NCI-H345 treated with DMSO at 0.1 percent for 48 hours (cell line): ENCODE data around the gene PRXL2B.

Source experiments
- DNase-seq: peaks from one replicate; lab custom pipeline; 2025; ENCODE audit not compliant: unreplicated experiment; lab: John Stamatoyannopoulos, UW

Gene PRXL2B

DNA sequence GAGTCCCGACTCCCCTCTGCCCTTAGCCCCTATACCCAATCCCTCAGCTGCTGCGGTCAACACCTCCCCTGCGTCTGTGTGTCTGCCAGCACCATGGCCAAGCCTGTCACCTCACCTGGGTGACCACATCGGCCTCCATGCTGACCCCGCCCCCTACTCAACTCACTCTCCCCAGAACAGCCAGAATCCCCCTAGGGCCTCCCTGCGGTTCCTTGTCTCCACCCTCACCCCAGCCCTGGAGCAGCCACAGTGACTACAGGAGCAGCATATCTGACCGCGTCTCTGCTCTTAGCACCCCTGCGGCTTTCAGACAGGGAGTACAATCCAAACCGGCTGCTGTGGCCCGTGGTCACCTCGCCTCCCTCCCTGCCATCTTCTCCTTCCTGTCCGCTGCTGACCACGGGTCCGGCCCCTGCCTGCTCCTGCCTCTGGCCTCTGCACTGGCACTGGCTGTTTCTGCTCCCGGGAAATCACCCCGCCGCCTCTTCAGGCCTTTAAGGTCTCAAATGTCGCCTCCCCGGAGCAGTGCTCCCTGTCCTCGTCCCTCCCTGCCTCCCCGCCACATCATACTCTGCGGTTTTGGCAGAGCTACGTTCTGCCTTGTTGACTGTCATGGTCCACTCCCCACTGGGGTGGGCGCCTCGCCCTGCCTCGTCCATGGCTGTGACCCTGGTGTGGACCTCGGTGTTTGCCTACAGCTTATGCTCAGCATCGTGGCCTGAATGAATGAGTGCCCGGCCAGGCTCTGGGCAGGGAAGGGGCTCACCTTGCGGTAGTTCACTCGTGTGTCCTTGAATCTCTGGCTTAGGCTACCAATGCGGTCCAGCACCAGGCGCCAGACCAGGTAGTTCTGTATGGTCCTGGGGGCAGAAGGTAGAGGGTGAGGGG, 11.1 kb downstream of the PRXL2B start:
- DNase-seq = no peak

DNA sequence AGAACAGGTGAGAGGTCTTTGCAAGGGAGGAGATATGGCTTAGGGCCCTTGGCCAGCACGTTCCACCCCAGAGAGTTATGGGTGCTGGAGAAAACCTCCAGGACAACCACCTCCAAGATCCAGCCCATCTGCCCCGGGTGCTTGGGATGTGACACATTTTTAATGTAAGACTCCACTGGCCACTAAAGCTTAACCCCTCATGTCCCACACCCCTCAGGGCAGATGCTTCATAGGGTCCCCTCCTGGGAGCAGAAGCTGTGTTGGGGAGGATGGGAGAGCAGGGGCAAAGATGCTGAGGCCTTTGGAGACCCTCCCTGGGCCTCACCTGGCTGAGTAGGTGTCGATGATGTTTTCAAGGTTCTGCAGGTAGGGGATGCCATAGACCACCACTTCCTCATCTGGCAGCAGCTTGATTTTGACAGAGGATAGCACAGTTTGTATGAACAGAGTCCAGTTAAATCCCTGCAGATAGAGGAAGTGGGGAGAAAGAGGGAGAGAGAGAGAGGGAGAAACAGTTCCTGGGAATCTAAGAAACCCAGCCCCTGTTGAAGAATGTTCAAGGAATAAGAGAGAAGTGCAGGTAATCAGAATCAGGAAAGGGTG, 11.9 kb downstream of the PRXL2B start:
- DNase-seq = no peak

DNA sequence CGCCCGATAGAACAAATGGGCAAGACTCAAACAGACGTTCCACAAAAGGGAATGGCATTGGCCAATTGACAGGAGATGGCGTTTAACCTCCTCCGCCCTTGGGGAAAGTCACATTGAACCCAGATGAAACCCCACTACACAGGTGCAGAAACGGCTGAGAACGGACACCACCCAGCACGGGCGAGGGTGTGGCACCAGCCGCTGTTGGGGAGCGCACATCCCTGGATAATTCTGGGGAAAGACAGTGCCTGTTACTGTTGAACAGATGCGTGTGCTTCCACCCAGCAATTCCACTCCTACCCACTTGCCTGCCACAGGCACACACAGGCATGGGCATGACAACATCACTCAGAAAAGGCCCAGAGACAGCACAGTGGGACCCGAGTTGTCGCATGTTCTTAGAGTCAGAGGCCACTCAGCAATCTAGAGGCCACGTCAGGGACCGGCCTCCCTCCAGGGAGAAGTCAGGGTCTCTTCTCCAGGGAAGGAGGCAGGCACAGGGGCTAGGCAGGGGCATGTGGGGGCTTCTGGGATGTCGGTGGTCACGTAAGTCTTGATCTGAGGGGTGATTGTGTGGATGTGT, 15.2 kb downstream of the PRXL2B start:
- no peak for DNase-seq

DNA sequence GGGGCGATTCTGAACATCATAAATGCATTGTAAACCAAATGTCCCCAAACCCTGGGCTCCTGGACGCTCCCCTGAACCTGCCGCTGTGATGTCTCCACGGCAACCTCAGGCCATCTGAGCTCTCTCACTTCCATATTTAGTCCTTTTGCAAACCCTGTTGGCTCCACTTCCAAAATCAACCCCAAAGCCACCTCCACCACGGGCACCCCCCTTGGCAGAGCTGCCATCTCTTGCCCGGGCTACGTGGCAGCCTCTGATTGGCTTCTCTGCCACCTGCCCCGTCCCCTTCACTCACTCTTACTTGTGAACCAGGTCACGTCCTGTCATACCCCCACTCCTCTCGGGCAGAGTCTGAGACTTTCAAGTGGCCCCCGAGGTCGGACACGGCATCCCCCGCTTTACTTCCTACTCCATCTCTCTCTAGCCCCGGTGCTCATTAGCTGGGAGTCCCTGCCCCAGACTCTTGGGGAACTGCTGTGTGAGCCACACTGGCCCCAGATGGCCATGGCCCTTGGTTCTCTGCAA, 15.8 kb downstream of the PRXL2B start:
- no peak for DNase-seq

DNA sequence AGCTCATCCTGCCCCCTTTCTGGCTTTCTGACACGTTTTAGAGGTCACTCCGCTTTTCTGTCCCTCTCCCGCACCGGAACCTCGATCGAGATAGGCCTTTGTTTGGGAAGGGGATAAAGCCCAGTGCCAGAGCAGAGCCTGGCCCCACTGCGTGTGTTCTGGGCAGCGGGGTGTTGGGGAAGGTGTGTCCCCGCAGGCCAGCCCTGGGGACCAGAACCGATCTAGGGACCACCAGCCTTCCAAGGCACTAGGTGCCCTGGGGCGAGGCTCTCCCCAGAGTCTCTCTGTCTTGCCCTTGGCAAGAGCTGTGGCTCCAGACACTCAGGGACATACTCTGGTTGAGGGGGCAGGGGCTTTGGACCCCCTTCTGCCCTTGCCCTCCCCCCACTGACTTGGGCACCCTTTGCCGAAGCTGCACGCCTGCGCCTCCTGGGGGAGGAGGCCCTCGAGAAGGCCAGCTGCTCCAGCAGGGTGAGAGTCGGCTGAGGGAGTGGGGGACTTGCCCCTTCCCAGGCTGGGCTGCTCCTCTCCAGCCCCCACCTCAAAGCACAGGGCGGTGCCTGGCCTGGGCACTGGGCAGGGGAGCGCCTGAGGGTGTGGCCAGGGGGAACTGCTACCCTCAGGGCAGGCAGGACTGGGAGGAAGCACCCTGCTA, 16.4 kb downstream of the PRXL2B start:
- no peak for DNase-seq

DNA sequence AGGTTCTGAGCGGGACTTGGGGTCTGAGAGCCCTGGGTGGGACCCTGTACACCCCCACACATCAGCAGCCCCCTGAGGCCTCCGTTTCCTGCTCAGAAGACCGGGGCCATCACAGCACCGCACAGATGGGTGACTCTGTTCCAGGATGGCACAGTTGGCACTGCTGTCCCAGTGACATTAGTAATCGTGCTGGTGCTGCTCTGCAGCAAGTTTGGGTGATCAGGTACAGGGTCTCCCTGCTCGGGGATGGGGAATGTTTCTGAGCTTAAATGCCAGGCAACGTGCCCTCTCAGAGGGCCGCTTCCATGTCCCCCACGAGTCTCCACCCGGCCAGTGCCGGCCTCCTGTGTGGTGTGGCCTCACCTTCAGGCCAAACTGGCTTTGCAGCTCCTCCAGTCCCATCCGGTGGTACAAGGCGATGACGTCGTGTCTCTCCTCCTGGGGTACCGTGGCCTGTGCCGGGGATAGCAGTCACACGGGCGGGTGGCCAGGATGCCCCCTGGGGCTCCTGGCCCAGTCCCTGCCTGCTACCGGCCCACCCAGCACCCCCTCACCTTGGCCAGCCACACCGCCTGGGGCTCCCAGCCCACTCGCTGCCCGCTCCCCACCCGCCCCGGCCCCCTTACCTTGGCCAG, 17.1 kb downstream of the PRXL2B start:
- DNase-seq = no peak

DNA sequence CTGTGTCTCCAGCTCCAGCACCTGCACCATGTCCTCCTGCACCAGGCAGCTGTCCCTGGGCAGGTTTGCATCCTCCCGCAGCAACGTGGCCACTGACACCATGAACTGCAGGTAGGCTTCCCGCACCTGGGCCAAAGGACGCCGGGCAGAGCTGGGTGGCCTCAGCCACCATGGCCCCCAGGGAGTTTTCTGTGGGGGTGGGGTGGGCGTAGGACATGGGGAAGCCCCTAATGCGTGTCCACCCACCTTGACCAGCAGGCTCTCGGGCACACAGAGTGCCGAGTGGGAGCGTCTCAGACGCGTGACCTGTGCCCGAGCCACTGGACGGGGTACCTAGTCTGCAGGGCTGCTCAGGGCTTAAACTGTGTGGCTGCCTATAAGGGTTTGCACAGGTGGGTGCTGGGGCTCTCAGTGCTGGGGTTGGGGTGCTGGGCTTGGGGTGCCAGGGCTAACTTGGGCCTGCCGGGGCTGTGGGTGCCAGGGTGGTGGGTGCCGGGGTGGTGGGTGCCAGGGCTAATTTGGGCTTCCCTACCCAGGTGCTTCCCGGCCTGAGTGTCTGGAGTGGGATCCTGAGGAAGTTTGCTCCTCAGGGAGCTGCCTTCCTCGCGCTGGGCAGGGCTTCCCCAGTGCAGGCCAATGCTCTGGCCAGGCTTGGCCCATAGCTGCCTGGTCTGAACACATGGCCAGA, 17.7 kb downstream of the PRXL2B start:
- no peak for DNase-seq

DNA sequence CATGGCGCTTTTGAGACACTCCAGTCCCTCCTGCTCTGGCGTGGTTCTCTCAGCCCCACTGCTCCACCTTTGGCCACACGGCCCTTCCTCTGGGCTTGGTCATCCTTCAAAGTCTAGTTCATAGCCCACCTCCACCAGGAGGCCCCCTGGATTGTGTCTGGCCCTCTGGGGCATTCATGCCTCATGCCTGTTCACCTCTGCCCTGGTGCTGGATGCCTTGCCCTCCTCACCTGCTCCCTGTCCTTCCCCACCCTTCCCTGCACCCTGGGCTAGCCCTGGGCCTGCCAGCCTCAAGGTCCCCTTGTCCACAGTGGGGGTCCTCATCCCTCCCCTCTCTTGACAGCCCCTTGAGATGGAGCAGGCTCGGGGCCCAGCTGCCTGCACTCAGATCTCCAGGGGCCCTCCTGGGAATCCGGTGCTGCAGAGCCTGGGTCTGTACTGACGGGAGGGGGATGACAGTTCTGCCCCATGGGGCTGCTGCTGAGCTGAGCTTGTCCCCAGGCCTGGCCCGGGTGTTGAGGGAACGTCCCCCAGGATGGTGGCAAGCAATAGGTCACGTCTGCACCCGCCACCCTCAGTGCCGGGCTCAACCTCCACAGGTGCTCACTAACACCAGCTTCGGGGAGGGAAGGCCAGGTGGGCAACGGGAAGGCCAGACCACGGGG, 18.4 kb downstream of the PRXL2B start:
- DNase-seq = no peak

DNA sequence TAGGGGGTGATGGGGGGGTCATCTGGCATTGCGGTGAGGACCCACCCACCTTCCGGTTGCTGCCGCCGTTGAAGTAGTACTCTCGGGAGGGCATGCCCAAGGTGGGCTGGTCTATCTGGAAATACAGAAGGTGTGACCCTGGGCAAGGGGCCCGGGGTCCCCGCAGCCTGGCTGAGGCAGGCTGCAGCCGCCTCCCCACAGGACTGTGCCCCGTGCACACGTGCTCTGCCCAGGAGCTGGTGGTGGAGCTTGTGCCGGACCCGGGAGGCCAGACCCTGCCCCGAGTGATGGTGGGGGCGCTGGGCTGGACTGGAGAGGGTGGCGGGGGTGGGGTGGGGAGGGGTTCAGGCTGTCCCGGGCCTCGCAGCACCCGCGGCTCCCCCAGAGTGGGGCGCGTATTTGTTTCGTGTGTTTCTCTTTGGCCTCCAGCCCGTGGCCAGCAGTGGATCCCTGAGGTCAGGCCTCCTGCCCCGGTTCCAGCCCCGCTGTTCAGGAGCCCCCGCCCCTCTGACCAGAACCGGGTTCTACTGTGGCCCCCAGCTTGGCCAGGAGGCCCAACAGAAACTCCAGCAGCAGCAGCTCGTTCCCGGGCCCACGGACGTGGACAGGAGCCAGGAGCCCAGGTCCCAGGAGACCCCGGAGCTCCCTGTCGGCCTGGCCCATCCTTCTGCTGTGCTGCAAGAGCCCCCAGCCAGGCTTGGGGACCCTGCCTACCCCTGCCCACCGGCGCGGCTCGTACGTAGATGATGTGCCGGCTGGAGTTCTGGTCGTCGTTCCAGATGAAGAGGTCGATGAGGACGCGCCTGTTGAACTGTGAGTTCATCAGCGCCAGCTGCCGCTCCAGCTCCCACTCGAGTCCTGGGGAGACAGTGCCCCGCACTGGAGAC, 19.2 kb downstream of the PRXL2B start:
- DNase-seq = no peak

DNA sequence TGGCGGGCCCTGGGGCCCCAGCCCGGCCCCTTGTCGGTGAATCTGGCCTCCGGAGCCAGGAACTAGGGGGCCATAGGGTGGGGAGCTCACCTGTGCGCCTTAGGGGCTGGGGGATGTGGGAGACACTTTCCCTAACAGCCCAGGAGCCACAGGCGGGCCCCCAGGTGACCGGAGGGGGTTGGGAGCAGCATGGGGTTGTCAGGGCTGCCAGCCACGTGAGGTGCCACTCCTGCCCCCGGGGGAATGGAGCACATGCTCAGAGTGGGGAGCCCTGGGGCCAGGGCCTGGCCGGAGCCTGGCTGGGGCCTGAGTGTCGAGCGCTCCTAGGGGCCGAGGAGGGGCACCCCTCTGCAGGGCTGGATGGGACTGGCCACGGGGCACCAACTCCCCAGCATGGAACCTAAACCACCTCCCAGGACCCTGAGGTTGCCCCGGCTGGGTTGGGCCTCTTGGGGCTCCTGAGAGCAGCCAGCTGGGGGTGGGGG, 19.9 kb downstream of the PRXL2B start:
- no peak for DNase-seq

DNA sequence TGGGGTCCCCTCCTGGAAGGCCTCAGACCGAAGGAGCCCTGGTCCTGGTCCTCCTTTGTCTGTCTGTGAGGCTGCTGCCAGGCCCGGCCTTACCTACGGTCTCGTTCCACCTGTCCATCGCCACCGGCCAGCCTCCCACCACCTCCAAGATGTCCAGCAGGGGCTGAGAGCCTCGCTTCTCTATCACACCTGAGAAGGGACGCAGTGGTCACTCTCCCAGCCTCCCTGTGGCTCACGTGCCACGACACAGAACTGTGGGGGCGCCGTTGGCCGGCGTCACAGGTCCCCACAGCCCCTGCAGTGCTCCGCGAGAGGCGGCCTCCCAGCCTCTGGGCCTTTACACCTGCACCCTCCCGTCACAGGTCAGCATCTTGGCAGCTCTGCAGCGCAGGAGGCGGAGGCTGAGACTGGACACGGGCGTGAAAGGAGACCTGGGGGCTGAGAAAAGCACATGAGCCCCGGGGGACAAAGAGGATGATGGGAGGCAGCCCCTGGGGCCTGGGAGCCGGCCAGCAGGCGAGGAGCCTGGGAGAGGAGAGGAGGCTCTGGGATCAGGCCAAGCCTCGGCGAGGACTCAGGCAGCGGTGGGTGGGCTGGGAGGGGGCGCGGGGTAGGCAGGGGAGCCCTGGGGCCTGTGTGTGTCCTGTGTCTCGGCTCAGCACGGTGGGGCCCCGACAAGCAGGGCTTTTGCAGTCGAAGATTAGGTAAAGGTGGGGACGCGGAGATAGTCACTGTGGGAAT, 20.5 kb downstream of the PRXL2B start:
- DNase-seq = no peak

DNA sequence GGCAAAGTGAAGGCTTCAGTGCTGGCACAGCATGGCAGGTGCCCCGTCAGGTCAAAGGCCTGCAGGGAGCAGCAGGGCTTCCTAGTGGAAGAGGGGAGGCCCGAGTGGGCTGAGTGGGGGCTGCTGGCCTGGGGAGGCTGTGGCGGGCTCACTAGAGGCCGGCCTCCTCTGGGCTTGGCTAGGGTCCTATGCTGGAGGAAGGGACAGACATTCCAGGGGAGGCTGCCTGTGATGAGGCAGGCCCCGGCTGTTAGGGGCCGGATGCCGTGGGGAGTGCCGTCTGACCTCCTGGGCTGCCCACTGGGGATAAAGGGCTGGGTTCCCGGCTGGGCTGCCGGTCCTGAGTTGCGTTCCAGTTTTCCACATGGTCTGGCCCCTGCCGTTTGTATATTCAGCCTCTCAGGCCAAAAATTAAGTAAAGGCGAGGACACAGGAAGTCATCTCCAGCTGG, 21.1 kb downstream of the PRXL2B start:
- no peak for DNase-seq

DNA sequence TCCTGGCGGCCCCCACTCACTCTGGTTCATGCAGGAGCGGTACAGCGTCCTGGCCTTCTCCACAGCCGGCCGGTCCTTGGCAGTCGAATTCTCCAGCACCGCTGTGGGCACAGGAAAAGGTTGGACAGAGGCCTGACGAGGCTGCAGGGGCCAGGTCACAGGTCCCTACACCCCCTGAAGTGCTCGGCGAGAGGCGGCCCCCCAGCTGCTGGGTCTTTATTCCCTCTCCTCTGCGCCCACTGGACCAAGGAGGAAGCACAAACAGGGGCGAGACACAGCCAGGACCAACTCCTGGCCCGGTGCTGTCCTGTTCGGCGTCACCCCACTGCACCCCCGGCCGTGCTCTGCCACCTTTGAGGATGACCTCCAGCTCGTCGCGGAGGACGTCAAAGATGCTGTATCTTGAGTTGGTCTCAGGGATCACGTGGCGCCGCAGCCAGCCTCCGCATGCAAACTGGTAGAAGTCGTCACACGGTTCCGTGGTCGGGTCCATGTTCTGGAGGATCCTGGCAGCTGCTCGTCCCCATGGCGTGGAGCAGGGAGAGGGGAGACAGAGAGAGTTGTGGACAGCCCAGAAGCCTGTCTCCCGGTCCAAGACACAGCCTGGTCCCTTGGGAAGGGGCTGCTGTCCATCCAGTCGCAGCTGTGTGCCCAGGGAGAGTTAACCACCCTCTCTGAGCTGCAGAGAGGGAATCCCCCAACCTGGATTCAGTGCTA, 22.9 kb downstream of the PRXL2B start:
- DNase-seq = no peak

DNA sequence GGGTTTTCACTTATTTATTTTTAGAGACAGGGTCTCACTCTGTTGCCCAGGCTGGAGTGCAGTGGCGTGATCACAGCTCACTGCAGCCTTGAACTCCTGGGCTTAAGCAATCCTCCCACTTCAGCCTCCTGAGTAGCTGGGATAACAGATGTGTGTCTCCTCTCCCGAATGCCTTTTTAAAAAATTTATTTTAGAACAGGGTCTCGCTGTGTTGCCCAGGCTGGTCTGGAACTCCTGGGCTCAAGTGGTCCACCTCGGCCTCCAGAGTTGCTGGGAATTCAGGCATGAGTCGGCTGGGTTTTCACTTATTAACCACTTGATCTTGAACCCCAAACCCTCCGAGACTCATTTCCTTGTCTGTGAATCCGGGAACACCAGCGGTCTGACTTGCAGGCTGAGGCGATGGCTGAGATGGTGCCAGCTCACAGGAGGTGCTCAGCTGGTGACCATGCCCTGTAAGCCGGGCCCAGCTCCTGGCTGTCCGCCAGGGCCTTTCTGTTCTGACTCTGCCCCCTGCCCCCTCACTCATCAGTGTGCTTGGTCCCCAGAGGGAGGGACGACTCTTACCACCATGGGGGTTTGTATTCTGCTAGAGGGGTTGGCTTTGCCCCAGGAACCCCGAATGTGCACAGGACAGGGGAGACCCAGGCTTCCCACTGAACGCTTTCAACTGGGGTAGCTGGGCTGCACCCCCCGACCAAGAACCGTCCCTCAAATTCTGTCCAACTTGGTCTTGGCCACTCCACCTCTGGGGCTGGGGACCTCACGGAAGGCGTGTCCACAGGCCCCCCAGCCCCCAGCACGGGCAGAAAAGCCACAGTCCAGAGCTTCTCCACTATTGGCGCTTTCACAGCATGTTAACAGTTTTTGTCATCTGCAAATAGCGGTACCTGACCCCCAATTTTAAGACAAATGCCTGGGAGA, 23.7 kb downstream of the PRXL2B start:
- no peak for DNase-seq

DNA sequence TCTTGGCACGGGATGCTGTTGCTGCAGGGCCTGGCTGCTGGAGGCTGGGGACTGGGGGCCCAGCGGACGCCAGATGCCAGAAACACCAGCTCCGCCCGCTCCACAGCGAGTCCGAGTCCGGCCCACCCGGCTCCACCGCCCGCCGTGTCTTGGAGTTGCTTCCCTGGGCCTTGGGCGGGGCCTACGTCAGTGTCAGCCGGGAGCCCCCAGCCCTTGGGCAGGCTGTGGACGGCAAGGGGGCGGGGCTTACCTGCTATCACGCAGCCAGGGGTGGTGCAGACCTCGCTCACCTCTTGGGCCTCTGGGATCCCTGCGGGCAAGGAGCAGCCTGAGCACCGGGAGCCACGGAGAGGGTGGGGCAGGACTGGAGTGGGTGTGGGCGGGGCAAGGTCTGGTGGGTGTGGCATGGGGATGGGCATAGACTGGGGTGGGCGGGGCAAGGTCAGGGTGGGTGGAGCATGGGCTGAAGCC, 24.5 kb downstream of the PRXL2B start:
- peak; percentile 72 for DNase-seq
